Mesodermal cell (in vitro differentiated cells): ENCODE results near the gene WEE1.
A peak's percentile ranks its signal among the peaks of the same experiment; 100 is the strongest.

Source experiments
- H3K27ac ChIP-seq: 2 replicates; pipeline ENCODE4 v1.7.0; 2013; ENCODE audit warnings: mild to moderate bottlenecking, low read depth, low read length, moderate library complexity; ENCODE audit not compliant: severe bottlenecking
- H3K36me3 ChIP-seq: 2 replicates; pipeline ENCODE4 v1.7.1; 2013; ENCODE audit warnings: mild to moderate bottlenecking, low read length, moderate library complexity; ENCODE audit not compliant: control insufficient read depth, insufficient read depth
- H3K4me1 ChIP-seq: one replicate; pipeline ENCODE4 v1.7.1; 2013; ENCODE audit warnings: mild to moderate bottlenecking, low read length; ENCODE audit not compliant: insufficient read depth, control insufficient read depth, poor library complexity, severe bottlenecking
- H3K4me3 ChIP-seq: 2 replicates; pipeline ENCODE4 v1.7.0; 2013; ENCODE audit warnings: low read length, control low read depth, mild to moderate bottlenecking; ENCODE audit not compliant: insufficient read depth, poor library complexity, severe bottlenecking; ENCODE audit errors: extremely low read depth
- H3K9me3 ChIP-seq: 2 replicates; pipeline ENCODE4 v1.7.1; 2013; ENCODE audit warnings: mild to moderate bottlenecking, low read length, moderate library complexity; ENCODE audit not compliant: control insufficient read depth
- WGBS, 2 experiments: methylation state at CpG; one replicate each; pipeline ENCODE4 v1.1.5; 2013; ENCODE audit warnings: missing lambda C conversion rate in 2 of 2; ENCODE audit not compliant: insufficient coverage in 2 of 2; 5-methylcytosine and 5-hydroxymethylcytosine counted together

Gene WEE1

GRCh38 chr11:9575260-9576240 is 2.1 kb downstream of the WEE1 start:
- Histone ChIP-seq H3K9me3 (no peaks in the 10 kb centered on the region), H3K4me1 (peaks cover 15% of the 10 kb centered on the region), H3K4me3 (peak overlapping the region; percentile 87), H3K36me3 (peaks cover 52% of the 10 kb centered on the region), H3K27ac (peak overlapping the region; percentile 97)
- WGBS, 2 experiments, result 1 to 2% methylated on average over 6 to 8 of the region's 17 CpGs

GRCh38 chr11:9576701-9577381 is 3.4 kb downstream of the WEE1 start:
- H3K4me1 ChIP-seq, result peaks cover 10% of the 10 kb centered on the region
- H3K36me3 ChIP-seq, result peaks cover 65% of the 10 kb centered on the region
- no peak overlapping the region for H3K27ac ChIP-seq
- peak overlapping the region; percentile 87 for H3K4me3 ChIP-seq
- 83 to 89% methylated on average over 2 to 3 of the region's 4 CpGs for WGBS, 2 experiments
- H3K9me3 ChIP-seq, result no peaks in the 10 kb centered on the region

- no peak overlapping the region for H3K27ac ChIP-seq
- H3K36me3 ChIP-seq, result peaks cover 72% of the 10 kb centered on the region
- WGBS, 2 experiments, result 92 to 100% methylated on average over 1 to 4 of the region's 7 CpGs
- peak overlapping the region; percentile 87 for H3K4me3 ChIP-seq
- H3K9me3 ChIP-seq, result no peaks in the 10 kb centered on the region
- H3K4me1 ChIP-seq, result peaks cover 8% of the 10 kb centered on the region
Measured at GRCh38 chr11:9577556-9577955, 4.1 kb downstream of the WEE1 start.

- Histone ChIP-seq H3K4me3 (no peak overlapping the region), H3K36me3 (peaks cover 91% of the 10 kb centered on the region), H3K9me3 (no peaks in the 10 kb centered on the region), H3K27ac (no peak overlapping the region), H3K4me1 (peaks cover 14% of the 10 kb centered on the region)
- WGBS, 2 experiments, result 92 to 99% methylated on average over 4 of the region's 4 CpGs
Measured at GRCh38 chr11:9580894-9581293, 7.4 kb downstream of the WEE1 start.

GRCh38 chr11:9581556-9582161 is 8.2 kb downstream of the WEE1 start:
- no peak overlapping the region for H3K4me3 ChIP-seq
- H3K4me1 ChIP-seq, result peaks cover 14% of the 10 kb centered on the region
- 93 to 96% methylated on average over 5 to 6 of the region's 6 CpGs for WGBS, 2 experiments
- no peaks in the 10 kb centered on the region for H3K9me3 ChIP-seq
- no peak overlapping the region for H3K27ac ChIP-seq
- H3K36me3 ChIP-seq, result peaks cover 92% of the 10 kb centered on the region

- H3K9me3 ChIP-seq, result no peaks in the 10 kb centered on the region
- 92 to 100% methylated on average over 1 of the region's 4 CpGs for WGBS, 2 experiments
- no peak overlapping the region for H3K4me3 ChIP-seq
- H3K4me1 ChIP-seq, result peaks cover 7% of the 10 kb centered on the region
- peaks cover 43% of the 10 kb centered on the region for H3K36me3 ChIP-seq
- no peak overlapping the region for H3K27ac ChIP-seq
Measured at GRCh38 chr11:9590717-9591116, 17.2 kb downstream of the WEE1 start.

GRCh38 chr11:9594267-9595046 is 21.0 kb downstream of the WEE1 start:
- Histone ChIP-seq H3K4me1 (peaks cover 7% of the 10 kb centered on the region), H3K27ac (no peak overlapping the region), H3K9me3 (no peaks in the 10 kb centered on the region), H3K36me3 (peaks cover 10% of the 10 kb centered on the region), H3K4me3 (no peak overlapping the region)
- 57 to 59% methylated on average over 8 to 11 of the region's 11 CpGs for WGBS, 2 experiments

GRCh38 chr11:9596926-9597464 is 23.5 kb downstream of the WEE1 start:
- H3K4me3 ChIP-seq, result no peak overlapping the region
- no peaks in the 10 kb centered on the region for H3K9me3 ChIP-seq
- H3K4me1 ChIP-seq, result peaks cover 22% of the 10 kb centered on the region
- 96% methylated on average over 2 to 4 of the region's 4 CpGs for WGBS, 2 experiments
- H3K27ac ChIP-seq, result no peak overlapping the region
- no peaks in the 10 kb centered on the region for H3K36me3 ChIP-seq

GRCh38 chr11:9600166-9600565 is 26.7 kb downstream of the WEE1 start:
- H3K4me3 ChIP-seq, result no peak overlapping the region
- 100% methylated on average over 2 of the region's 2 CpGs for WGBS, 2 experiments
- no peak overlapping the region for H3K27ac ChIP-seq
- H3K9me3 ChIP-seq, result no peaks in the 10 kb centered on the region
- peaks cover 22% of the 10 kb centered on the region for H3K4me1 ChIP-seq
- H3K36me3 ChIP-seq, result no peaks in the 10 kb centered on the region

GRCh38 chr11:9600644-9601036 is 27.2 kb downstream of the WEE1 start:
- Histone ChIP-seq H3K9me3 (no peaks in the 10 kb centered on the region), H3K4me3 (no peak overlapping the region), H3K4me1 (peaks cover 18% of the 10 kb centered on the region), H3K36me3 (no peaks in the 10 kb centered on the region), H3K27ac (peak overlapping the region; percentile 36)
- 89 to 97% methylated on average over 4 of the region's 4 CpGs for WGBS, 2 experiments
